BJ (cell line): ENCODE results near the gene GNG2. TPM values are rescaled to one million over a fixed set of nuclear protein-coding genes. Genes with fewer than 3 reads are reported as not detected.

Experiments used
- CTCF ChIA-PET: fragments of 350-600 bp; formaldehyde crosslinking; extraction: SDS; loops from one replicate; lab custom pipeline; 2021; ENCODE audit warnings: antibody characterized with exemption, inconsistent platforms; lab: Yijun Ruan, JAX
- POLR2A ChIA-PET: fragments of 300-600 bp; sonication (Branson Sonifier 250); formaldehyde crosslinking; extraction: SDS; loops from one replicate; lab custom pipeline; 2021; ENCODE audit warnings: antibody characterized with exemption; lab: Charles Lee
- DNase-seq: peaks from one replicate; pipeline ENCODE4 v3.0.0-alpha.2; 2011; ENCODE audit warnings: low read depth
- H3K27me3 ChIP-seq: 2 replicates; pipeline ENCODE4 v1.6.0; 2011; ENCODE audit warnings: low read length; ENCODE audit not compliant: control insufficient read depth, insufficient read depth
- H3K36me3 ChIP-seq: 2 replicates; pipeline ENCODE4 v1.5.1; 2011; ENCODE audit warnings: low read length; ENCODE audit not compliant: control insufficient read depth, insufficient read depth
- H3K4me3 ChIP-seq: 2 replicates; pipeline ENCODE4 v1.5.1; 2011; ENCODE audit warnings: low read depth, mild to moderate bottlenecking, control low read depth, low read length
- polyA plus RNA-seq: library from polyadenylated mRNA; depleted of rRNA; stranded (reverse); fragments of >200 nt; gene quantifications from 2 replicates; pipeline ENCODE4 v1.2.3, GENCODE V29; 2011
- TF ChIP-seq, protein P1 (sequence below): IDR thresholded peaks from 2 replicates; pipeline ENCODE4 v1.5.1; 2011; ENCODE audit warnings: low read depth, mild to moderate bottlenecking, control low read depth, inconsistent platforms, low read length, moderate library complexity; ENCODE audit not compliant: insufficient read depth

GNG2 gene
- polyA plus RNA-seq, 1 experiment, result 4.5 TPM

DNA sequence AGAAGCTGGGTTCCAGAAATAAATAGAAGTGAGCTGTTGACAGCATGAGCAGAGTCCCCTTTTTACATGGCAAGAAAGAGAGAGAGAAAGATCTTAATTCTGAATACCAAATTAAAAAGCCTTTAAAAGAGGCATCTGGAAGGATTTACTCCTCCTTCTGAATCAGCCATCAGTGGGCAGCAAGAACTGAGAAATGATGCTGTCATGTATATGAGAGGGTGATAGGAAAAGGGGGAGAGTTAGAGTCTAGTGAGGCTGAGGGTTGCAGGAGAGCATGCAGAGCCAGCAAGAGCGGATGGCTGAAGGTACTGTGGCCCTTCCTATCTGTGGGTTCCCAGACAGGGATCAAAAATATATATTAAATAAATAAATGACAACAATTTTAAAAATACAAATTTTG is 34.5 kb upstream of the GNG2 start:
- H3K36me3 ChIP-seq, result no peaks in the 10 kb centered on the region
- no peak for DNase-seq
- H3K27me3 ChIP-seq, result no peaks in the 10 kb centered on the region; the same call in 1 of the 2 replicates
- ChIA-PET POLR2A (interaction anchor here (0.6 kb wide), 1 partner anchor 82 kb away, joined by 4 read pairs; no protein-coding TSS in a partner anchor), CTCF (interaction anchor here (0.9 kb wide), 1 partner anchor 152 kb away, joined by 3 read pairs; no protein-coding TSS in a partner anchor)
- no peak overlapping the region for H3K4me3 ChIP-seq
- TF ChIP-seq, protein P1, sequence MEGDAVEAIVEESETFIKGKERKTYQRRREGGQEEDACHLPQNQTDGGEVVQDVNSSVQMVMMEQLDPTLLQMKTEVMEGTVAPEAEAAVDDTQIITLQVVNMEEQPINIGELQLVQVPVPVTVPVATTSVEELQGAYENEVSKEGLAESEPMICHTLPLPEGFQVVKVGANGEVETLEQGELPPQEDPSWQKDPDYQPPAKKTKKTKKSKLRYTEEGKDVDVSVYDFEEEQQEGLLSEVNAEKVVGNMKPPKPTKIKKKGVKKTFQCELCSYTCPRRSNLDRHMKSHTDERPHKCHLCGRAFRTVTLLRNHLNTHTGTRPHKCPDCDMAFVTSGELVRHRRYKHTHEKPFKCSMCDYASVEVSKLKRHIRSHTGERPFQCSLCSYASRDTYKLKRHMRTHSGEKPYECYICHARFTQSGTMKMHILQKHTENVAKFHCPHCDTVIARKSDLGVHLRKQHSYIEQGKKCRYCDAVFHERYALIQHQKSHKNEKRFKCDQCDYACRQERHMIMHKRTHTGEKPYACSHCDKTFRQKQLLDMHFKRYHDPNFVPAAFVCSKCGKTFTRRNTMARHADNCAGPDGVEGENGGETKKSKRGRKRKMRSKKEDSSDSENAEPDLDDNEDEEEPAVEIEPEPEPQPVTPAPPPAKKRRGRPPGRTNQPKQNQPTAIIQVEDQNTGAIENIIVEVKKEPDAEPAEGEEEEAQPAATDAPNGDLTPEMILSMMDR, result no peak

DNA sequence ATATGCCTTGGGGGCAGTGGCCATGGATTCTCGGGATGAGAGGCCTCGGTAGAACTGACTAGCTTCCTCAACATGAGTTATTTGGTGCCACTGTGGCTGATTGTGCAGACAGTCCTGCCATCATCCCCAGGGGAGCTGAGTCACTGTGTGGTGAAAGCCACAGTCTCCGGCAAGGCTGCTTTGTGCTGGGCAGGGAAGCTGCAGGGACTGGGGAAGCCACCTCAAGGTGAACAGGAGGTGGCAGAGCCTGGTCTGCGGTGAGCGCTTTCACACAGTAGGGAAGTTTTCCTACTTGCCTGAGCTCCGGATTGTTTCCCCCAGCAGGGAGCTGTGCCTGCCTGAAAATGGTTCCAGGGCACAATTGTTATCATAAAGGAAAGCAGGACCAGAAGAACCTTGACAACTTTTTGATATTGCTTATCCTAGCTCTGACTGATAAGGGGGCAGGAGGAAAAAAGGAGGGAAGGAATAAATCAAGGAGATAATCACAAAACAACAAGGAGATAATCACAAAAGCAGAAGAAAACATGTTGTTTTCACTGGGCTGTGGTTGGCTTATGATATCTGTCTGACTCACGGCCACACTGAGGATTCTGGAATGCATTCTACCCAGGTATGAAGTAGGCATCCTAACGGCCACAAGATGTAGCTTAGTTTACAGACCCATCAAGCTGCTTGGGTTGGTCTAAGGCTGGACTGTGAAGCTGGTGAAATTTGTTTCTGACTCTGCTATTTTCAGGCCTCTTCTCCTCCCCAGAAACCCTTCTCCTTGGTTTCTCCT is 32.2 kb upstream of the GNG2 start:
- Histone ChIP-seq H3K27me3 (no peaks in the 10 kb centered on the region; the same call in 1 of the 2 replicates), H3K4me3 (no peak overlapping the region), H3K36me3 (no peaks in the 10 kb centered on the region)
- DNase-seq, result no peak
- TF ChIP-seq, protein P1, result no peak
- CTCF ChIA-PET, result interaction anchor here (0.6 to 2.8 kb wide), 10 partner anchors 9 to 544 kb away, joined by 3 to 7 read pairs (median 4); partner anchors contain the start of gene GNG2
- POLR2A ChIA-PET, result interaction anchor here (0.6 kb wide), 1 partner anchor 953 kb away, joined by 4 read pairs; no protein-coding TSS in a partner anchor

DNA sequence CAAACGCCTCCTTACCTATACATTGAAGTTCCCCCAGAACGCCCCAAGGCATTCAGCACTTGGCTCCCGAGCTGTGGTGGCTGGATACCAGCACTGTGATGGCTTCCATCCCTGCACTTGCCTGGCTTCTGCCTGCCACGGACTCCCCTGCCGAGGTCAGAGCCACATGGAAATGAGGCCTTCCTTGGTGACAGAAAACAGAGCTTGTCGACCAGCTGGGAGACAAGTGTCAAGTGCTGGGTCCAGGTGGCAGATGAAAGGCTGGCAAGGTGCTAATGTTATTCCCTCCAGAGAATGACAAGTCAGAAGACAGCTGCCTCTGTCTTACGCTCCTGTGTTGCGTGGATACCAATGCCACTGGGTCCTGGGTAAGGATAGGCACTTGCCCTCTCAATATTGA is 26.2 kb upstream of the GNG2 start:
- TF ChIP-seq, protein P1, result no peak

DNA sequence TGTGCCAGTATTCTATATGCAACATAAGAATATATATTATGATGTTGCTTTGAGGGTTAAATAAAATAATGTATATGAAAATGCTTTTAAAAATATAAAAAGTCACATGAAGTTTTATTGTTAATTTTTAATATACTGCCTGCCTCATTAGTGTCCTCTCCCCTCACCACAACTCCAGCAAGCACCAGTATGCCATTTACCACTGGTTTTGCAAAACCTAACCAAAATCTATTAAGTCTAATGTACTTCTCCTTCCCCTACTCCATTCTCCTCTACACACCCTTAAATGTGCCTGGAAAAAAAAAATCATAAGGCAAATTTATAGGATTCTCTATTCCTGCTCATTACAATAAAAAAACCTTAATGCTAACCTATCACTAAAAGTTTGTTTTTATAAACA is 24.0 kb upstream of the GNG2 start:
- ChIA-PET CTCF (no interaction called here), POLR2A (no interaction called here)
- TF ChIP-seq, protein P1, result no peak
- no peak overlapping the region for H3K4me3 ChIP-seq
- H3K36me3 ChIP-seq, result no peaks in the 10 kb centered on the region
- peaks cover 1% of the 10 kb centered on the region; the same call in 1 of the 2 replicates for H3K27me3 ChIP-seq
- DNase-seq, result no peak

More for the DNA sequence above, 26.2 kb upstream of the GNG2 start:
- DNase-seq, result no peak
- POLR2A ChIA-PET, result no interaction called here
- CTCF ChIA-PET, result interaction anchor here (0.7 to 2.2 kb wide), 2 partner anchors 11 to 299 kb away, joined by 3 to 6 read pairs; no protein-coding TSS in a partner anchor
- peaks cover 1% of the 10 kb centered on the region; the same call in 1 of the 2 replicates for H3K27me3 ChIP-seq
- H3K4me3 ChIP-seq, result no peak overlapping the region
- H3K36me3 ChIP-seq, result no peaks in the 10 kb centered on the region

DNA sequence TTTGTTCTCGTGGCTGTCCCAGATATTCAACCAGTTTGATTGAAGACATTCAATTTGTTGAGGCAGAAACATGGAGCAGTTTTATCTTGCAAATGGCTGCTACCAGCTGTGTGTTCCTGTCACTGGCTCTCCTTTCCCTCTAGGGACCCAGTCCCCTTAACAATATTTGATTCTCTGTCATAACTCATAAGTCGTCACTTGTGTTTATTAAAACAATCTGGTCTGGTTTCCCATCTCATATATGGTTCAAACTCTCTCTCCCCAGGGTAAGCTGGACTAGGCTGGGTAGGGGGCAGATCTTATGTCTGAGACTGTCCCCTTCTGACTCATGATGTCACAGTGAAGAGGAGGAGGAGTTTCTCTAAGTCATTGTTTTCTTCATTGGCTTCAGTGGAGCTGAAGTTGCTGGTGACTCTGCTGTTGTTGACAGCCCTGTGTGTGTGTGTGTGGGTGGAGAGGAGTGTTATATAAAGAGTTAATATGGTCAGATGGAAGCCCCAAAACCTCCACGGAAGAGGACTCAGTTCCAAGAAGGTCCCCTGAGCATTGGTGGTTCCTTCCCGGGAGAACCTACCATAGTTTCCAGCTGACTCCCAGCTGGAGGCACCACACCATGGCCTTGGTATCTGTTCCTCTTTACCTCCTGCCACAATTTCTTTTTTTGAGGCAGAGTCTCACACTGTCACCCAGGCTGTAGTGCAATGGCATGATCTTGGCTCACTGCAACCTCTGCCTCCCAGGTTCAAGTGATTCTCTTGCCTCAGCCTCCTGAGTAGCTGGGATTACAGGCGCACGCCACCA is 16.1 kb upstream of the GNG2 start:
- ChIA-PET POLR2A (no interaction called here), CTCF (interaction anchor here (0.8 kb wide), 1 partner anchor 21 kb away, joined by 3 read pairs; no protein-coding TSS in a partner anchor)
- Histone ChIP-seq H3K4me3 (no peak overlapping the region), H3K36me3 (no peaks in the 10 kb centered on the region), H3K27me3 (no peaks in the 10 kb centered on the region)
- TF ChIP-seq, protein P1, result no peak
- no peak for DNase-seq
